ENCODE measurements around the gene DMAC2.

DMAC2 gene

GRCh38 chr19:41416194-41416674 lies 23.5 kb downstream of the DMAC2 start:
- H3K4me3 ChIP-seq (ENCODE audit: low read length, poor library complexity, severe bottlenecking) = no peak overlapping the region
- H2AFZ ChIP-seq (ENCODE audit: low read length) = no peak overlapping the region
- no peaks in the 10 kb centered on the region for H3K9me2 ChIP-seq (replicated peaks; ENCODE audit: low read depth, low read length)
- no peaks in the 10 kb centered on the region for H3F3A ChIP-seq (ENCODE audit: low read depth)
- H3K4me2 ChIP-seq (ENCODE audit: low read depth, low read length, poor library complexity, severe bottlenecking) = no peak overlapping the region
- H3K4me1 ChIP-seq (ENCODE audit: insufficient read depth, low read length, poor library complexity, severe bottlenecking) = no peaks in the 10 kb centered on the region
- H3K27me3 ChIP-seq (ENCODE audit: insufficient read depth, low read length, poor library complexity, severe bottlenecking) = no peaks in the 10 kb centered on the region
- H4K20me1 ChIP-seq (ENCODE audit: insufficient read depth, low read length, poor library complexity, severe bottlenecking) = no peaks in the 10 kb centered on the region
- no peaks in the 10 kb centered on the region for H3K79me2 ChIP-seq (ENCODE audit: insufficient read depth, low read length)
- H3K9me3 ChIP-seq (ENCODE audit: insufficient read depth, low read depth, low read length) = no peaks in the 10 kb centered on the region
- H3K9ac ChIP-seq (ENCODE audit: low read depth, low read length, poor library complexity, severe bottlenecking) = no peak overlapping the region
- H3K36me3 ChIP-seq (ENCODE audit: insufficient read depth, low read length) = peaks cover 24% of the 10 kb centered on the region; the same call in 1 of the 2 replicates
- no peak for TF ChIP-seq EZH2phosphoT487 (IDR thresholded peaks at IDR 0.05; ENCODE audit: borderline replicate concordance)
- no peak for TF ChIP-seq CTCF (conservative IDR thresholded peaks at IDR 0.05; ENCODE audit: low read length)

GRCh38 chr19:41415154-41415571 lies 24.5 kb downstream of the DMAC2 start:
- Histone ChIP-seq H3K36me3 (ENCODE audit: insufficient read depth, low read length) (peaks cover 17% of the 10 kb centered on the region; the same call in 1 of the 2 replicates), H3K9me3 (ENCODE audit: insufficient read depth, low read depth, low read length) (no peaks in the 10 kb centered on the region), H3K4me3 (ENCODE audit: low read length, poor library complexity, severe bottlenecking) (no peak overlapping the region), H3K4me1 (ENCODE audit: insufficient read depth, low read length, poor library complexity, severe bottlenecking) (no peaks in the 10 kb centered on the region), H3K79me2 (ENCODE audit: insufficient read depth, low read length) (no peaks in the 10 kb centered on the region), H3K4me2 (ENCODE audit: low read depth, low read length, poor library complexity, severe bottlenecking) (no peak overlapping the region), H3K9me2 (replicated peaks; ENCODE audit: low read depth, low read length) (no peaks in the 10 kb centered on the region), H2AFZ (ENCODE audit: low read length) (no peak overlapping the region), H3K9ac (ENCODE audit: low read depth, low read length, poor library complexity, severe bottlenecking) (no peak overlapping the region), H3K27me3 (ENCODE audit: insufficient read depth, low read length, poor library complexity, severe bottlenecking) (no peaks in the 10 kb centered on the region), H3F3A (ENCODE audit: low read depth) (no peaks in the 10 kb centered on the region), H4K20me1 (ENCODE audit: insufficient read depth, low read length, poor library complexity, severe bottlenecking) (no peaks in the 10 kb centered on the region)
- TF ChIP-seq CTCF (conservative IDR thresholded peaks at IDR 0.05; ENCODE audit: low read length) = no peak
- no peak for TF ChIP-seq EZH2phosphoT487 (IDR thresholded peaks at IDR 0.05; ENCODE audit: borderline replicate concordance)

DNA sequence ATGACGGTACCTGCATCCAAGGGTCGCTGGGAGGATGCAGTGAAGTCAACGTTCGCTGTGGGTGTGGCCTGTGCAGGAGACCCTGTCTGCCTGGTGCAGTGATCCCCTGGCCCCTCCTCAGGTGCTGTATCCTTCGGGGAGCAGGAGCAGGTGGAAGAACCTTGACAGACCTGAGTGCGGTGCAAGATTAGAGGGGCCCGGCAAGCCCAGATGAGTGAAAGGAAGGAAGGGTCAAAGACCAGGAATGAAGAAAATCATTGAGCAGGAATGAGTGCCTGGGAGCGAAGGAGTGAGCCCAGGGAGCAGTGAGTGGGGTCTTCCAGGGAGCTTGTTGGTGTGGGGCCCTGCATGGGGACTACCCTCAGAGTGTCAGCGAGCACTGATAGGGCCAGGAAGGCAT lies 25.3 kb downstream of the DMAC2 start:
- Histone ChIP-seq H3K9me2 (replicated peaks; ENCODE audit: low read depth, low read length) (no peaks in the 10 kb centered on the region), H3K27me3 (ENCODE audit: insufficient read depth, low read length, poor library complexity, severe bottlenecking) (no peaks in the 10 kb centered on the region), H3K4me2 (ENCODE audit: low read depth, low read length, poor library complexity, severe bottlenecking) (no peak overlapping the region), H3K4me3 (ENCODE audit: low read length, poor library complexity, severe bottlenecking) (no peak overlapping the region), H4K20me1 (ENCODE audit: insufficient read depth, low read length, poor library complexity, severe bottlenecking) (no peaks in the 10 kb centered on the region), H3K79me2 (ENCODE audit: insufficient read depth, low read length) (no peaks in the 10 kb centered on the region), H3K36me3 (ENCODE audit: insufficient read depth, low read length) (peaks cover 13% of the 10 kb centered on the region; the same call in 1 of the 2 replicates), H3K9me3 (ENCODE audit: insufficient read depth, low read depth, low read length) (no peaks in the 10 kb centered on the region), H3K9ac (ENCODE audit: low read depth, low read length, poor library complexity, severe bottlenecking) (no peak overlapping the region), H2AFZ (ENCODE audit: low read length) (no peak overlapping the region), H3K4me1 (ENCODE audit: insufficient read depth, low read length, poor library complexity, severe bottlenecking) (no peaks in the 10 kb centered on the region), H3F3A (ENCODE audit: low read depth) (no peaks in the 10 kb centered on the region)
- TF ChIP-seq CTCF (conservative IDR thresholded peaks at IDR 0.05; ENCODE audit: low read length) = no peak
- TF ChIP-seq EZH2phosphoT487 (IDR thresholded peaks at IDR 0.05; ENCODE audit: borderline replicate concordance) = no peak

All from Loucy (cell line).